ENCODE data around the gene PPFIA2.

PPFIA2 gene

DNA sequence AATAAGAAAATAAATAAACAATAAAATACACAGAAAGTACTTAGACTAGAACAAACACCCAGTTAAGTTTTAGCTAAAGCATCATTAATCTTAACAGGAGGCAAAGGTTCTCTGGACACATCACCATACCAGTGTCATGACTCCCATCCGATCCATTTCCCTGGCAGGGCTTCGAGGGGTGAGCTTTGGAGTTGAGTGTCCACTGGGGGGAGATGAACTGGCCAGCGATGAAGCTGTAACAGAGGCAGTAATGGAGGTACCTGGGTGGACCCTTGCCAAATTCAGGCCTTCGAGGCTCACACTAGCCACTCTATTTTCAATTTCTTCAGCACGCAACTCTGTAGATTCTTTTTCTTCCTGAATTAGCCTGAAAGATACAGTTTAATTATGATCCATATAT, 411.7 kb downstream of the PPFIA2 start:
- no peak for DNase-seq (ENCODE audit: low read depth)

DNA sequence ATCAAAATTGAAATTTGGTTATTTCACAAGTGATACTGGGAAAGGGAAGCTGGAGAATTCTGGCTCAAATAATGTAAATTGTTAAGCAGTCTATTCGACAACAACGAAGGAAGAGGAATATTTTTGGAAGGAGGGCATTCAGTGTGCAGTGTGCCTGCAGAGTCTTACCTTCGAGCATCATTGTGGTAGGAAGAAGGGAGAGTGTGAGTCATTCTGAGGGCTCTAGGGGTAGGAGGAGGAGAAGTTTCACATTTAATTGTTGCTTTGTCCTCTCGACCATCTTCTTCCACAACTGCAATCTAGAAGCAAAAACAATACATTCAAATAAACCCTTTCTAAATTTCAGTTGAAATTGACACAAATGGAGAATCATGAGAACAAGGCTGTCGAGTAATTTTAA, 418.2 kb downstream of the PPFIA2 start:
- no peak for DNase-seq (ENCODE audit: low read depth)

DNA sequence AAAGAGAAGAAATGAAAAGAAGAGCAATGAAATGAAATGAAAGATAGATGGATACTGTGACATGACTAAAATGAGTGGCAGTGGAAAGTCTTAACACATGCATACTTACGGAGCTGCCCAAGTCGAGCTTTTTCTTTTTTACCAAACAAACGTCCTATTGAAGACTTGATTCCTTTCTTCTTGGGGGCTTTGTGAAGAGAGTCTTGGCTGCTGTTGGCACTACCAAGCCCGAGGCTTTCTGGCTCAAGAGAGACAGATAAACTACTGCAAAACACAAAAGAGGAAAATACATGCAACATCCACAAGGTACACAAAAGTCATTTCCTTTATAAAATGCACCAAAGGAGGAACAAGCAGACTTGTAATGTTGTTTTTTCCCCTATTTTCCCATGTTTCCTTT, 420.1 kb downstream of the PPFIA2 start:
- DNase-seq (ENCODE audit: low read depth): no peak

DNA sequence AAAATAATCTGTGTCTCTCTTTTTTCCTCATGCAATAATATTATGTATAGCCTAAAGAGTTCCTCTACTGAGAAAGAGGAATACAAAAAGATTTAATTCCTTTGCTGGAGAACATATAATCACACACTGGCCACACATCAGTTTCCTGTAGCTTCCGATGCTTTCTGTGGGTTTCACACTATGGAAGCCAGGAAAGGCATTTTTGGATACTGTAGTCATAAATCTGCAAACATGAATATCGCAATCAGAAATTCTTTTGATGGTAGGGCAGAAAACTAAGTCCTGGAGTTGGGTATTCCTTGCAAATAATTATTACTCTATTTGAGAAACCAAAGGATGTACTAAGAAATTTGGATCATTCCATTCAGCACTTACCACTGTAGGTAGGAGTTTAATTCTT, 421.3 kb downstream of the PPFIA2 start:
- DNase-seq (ENCODE audit: low read depth): no peak

DNA sequence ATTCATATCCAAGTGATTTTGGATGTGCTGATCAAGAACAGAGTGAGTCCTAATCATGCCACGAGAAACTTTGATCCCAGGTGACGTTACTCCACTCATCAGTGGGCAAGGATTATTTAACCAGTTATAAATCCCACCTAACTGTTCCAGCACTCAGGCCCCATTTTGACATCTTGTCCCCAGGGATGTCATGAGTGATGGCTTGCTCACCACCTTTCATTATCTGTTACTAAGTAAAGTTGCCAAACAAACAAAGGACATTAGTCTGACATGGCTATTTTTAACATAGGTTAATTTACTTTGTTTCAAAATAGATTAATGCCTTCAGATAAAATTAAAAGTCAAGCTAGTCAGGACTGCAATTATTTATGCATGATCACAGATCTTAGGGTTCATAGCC, 425.3 kb downstream of the PPFIA2 start:
- no peak for DNase-seq (ENCODE audit: low read depth)

DNA sequence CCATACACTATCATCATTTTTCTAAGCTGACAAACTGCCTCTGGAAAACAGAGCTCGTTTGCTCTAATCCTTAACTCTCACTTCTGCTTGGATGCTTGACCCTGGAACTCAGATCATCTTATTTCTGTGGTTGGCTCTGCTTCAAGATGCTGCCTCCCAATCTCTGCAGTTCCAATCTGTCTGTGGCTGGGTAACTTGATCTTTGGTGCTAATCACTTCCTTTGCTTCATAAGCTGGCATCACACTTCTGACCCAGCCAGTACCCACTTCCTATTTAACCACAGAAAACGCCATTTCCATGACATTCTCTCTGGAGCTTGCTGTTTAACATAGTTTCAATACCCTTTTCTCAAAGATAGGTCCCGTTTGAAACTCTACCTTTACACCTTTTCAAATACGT, 427.1 kb downstream of the PPFIA2 start:
- no peak for DNase-seq (ENCODE audit: low read depth)

DNA sequence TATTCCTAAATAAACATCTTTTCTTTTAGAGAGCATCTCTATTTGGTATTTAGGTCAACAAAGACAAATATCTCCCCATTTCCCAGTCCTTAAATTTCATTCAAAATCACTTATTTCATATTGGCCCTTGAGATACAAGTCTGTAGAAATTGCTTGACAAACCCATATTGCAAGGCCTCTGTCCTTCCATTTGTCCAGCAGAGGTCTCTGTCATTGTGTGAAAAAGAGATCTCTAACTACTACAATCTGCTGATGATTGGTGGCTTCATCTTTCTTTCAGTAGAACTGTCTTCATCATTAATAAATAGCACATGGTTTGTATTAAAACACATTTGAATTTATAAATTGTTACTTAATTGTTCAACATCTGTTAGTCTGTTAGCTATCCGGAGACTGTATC, 428.7 kb downstream of the PPFIA2 start:
- no peak for DNase-seq (ENCODE audit: low read depth)

DNA sequence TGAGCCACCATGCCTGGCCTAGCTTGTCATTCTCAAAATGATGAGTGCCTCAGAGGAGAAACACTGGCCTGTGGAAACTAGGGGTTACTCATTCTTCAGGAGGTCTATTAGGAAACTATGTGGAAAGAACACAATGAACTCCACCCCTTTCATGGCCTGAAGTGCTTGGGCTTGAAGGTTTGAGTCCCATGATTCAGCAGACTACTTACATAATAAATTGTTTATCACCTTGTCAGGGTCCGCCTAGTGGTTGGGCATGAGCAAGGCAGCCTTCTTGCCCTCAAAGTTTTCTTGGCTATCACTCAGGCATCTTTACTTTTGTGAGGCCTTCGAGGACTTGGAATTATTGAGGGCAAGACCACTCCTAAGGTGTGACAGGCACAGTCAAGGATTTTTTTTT, 430.1 kb downstream of the PPFIA2 start:
- no peak for DNase-seq (ENCODE audit: low read depth)

DNA sequence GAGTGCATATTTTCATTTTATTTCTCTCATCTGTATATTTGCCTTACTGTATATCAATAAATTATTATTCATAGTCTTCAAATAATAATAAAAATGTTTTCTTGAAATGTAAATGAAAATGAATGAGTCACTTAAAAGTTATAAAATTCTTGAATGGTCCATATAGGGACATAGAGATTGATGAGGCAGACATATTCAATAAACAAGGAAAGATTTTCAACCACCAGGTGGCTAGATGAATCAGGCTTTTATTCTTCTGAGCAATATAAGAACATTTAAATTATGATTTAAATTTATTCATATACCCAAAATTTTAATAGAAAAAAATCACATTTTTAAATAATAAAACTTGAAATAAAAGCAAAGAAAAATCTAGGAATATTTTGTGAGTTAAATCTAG, 431.7 kb downstream of the PPFIA2 start:
- no peak for DNase-seq (ENCODE audit: low read depth)

DNA sequence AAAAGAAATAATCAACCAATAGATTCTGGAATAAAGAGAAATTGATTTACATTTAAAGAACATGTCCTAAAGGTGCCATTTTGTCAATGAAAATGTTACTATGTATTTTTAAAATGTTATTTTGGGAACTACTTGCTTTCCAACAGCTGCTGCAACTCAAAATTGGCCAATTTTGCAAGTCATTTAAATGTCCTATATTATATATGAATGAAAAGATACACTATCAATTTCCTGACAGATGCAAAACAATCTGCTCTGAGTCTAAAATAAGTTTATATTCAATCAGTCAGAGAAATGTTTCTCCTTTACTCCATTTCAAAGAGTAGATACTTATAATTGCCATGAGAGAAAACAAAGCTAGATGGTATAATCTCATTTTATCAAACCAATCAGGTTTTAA, 434.1 kb downstream of the PPFIA2 start:
- no peak for DNase-seq (ENCODE audit: low read depth)

DNA sequence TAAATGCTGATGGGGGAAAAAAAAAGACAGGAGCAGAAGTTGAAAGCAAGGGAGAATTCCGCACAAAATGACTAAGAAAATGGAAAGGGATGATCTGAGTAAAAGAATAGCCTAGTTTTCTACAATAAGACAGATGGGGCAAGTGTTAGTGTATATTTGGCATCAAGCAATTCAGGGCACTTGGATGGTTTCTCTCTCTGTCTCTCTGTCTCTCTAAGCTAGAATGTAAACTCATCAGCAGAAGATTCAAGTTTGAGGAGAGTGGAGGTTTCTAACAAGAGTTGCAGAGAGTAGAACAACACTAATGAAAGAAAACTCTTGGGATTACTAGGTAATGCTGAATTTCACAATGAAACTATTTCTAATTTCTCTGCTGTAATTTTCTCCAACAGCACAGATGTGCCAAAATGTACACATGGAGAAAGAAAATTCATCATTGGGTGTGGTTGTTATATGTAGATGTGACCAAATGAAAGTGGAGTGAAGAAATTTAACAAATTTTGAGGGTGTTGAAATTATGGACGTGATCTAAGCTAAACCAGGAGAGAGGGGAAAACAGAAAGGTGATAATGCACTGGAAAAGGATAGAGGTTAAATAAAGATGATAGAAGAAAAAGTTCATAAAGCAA, 444.1 kb downstream of the PPFIA2 start:
- DNase-seq (ENCODE audit: low read depth): no peak

DNA sequence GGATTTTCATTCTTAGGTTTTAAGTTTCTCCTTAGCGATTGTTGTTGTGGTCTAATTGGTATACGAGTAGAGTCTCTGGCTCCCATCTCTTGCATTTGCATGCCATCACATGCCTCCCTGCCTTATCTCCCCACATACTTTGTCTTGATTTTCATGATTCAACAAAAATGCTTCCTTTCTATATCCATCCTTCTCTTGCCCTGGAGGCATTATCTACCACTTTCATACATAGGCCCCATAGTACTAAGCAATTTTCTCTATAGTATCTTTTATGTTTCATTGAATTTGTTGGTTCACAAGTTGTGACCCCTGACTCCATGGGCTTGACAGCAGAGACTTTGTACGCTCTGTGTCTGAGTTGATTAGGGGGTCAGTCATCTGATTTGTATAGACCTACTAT, 455.2 kb downstream of the PPFIA2 start:
- DNase-seq (ENCODE audit: low read depth): no peak

DNA sequence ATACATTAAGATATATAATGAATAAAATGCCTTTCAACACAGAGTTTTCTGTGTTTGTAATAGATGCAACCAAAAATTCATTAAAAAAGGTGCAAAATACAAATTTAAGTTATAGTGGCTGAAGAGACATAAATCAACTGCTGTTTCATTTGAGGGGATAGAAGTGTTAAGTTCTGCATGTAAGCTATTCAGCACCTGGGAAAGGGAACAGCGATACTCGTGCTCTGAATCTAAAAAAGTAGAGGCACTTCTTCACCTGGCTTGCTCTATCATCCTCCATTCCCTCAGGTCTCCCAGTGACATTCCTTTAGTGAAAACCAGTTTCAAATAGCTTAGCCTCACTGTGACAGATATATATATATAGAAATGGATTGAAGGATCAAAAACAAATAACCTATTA, 458.7 kb downstream of the PPFIA2 start:
- no peak for DNase-seq (ENCODE audit: low read depth)

DNA sequence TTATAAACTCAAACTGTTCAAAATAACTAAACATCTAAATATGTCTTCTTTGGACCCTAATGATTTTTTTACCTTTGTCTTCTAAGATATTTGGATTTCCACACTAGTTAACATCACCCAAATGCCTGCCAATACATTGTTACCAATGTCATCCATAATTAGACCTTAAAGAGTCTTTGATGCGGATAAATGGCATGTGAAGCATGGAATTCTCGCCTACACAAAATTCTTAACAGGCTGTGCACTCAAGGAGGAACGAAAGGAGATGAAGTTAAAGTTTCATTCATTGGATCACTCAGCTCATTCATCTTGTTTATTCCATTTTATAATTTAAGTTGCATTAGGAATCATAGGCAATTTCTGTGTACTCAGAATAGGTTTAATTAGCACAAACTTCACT, 461.5 kb downstream of the PPFIA2 start:
- DNase-seq (ENCODE audit: low read depth): no peak

DNA sequence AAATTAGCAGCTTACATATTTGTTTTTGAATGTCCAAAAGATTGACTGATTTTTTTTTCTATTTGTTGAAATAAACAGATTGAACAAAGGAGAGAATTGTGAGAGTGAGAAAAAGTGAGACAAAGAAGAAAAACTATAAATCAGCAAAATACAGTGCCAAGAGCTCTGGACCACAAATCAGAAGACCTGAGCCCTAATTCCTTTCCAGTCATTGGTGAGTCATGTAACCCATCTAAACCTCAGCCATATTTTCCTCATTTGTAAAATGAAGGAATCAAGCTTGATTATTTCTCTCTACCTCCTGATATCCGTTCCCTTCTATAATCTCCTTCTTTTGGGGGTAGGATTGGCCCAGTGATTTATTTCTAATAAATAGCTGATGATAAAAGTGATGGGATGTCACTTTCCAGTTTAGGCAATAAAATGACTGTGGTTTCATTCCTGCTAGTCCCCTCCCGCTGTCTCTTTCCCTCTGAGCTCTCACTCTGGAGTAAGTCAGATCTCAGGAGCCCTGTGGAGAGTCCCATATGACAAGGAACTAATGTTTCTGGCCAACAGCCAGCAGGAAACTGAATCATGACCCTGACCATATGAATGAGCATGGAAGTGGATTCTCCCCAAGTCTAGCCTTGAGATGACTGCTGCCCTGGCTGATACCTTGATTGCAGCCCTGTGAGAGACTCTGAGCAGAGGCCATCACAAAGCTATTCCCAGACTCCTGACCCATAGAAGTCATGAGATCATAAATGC, 462.4 kb downstream of the PPFIA2 start:
- no peak for DNase-seq (ENCODE audit: low read depth)

DNA sequence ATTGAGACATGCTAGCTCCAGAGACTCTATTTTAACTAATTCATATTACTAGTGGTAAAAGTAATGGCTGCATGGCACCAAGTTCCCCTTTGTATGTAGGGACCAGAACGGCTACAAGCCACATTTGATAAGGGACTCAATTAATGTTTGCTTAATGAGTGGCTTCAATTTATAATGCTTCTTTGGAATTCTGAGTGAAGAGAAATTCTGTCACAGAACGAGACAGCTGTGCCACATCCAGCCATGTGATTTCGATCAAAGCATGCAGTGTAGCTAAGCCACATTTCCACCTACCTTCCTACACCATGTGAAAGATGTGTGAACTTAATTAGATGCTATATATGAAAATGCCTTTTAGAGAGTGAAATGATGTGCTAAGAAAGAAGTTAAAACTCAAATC, 463.9 kb downstream of the PPFIA2 start:
- DNase-seq (ENCODE audit: low read depth): no peak

DNA sequence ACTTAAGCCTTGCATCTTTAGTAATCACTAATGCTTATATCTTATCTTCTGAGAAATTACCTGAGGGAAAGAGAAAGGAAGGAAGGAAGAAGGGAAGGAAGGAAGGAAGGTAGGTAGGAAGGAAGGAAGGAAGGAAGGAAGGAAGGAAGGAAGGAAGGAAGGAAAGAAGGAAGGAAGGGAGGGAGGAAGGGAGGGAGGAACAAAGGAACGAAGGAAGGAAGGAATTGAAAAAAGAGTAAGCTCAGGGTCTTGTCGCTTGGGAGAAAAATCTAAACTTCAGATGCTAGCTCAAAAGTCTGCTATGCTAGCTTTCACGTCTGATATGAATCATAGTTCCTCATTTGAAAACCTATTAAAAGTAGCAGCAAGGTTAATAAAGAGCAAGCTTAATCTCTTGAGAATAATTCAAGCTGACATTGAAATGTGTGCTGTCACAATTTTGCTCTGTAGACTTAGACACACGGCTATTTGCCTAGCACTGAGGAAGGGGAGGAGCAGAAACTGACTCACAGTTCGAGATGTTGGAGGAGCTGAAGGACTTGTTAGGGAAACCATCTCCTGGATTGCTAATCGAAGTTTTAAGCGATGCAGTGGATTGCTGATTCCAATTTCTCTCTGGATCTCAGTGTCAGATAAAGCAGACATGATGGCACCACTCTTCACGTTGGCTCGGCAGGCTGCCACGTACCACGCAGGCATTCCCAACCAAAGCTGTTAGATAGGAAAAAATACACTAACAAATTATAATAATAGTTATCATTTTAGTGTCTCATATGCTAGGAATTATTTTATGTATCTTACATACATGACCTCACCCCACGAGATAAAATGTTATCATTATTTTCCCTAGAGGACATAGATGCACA, 464.6 kb downstream of the PPFIA2 start:
- no peak for DNase-seq (ENCODE audit: low read depth)

DNA sequence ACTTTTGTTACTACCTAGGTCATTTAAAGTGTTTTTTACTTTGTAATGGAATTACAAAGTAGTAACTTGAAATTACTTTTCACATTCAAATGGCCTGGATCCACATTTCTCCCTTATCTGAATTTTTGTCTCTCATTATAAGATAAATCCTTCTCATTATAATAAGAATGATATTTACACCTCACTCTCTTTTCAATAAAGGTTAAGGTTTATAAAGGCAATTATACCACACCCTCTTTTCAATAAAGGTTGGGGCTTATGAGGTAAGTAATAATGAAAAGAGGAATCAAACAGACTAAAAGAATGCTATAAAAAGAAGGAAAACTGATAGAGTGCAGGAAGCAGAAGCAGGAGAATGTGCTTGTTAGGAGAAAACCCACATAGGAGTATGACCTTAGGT, 470.5 kb downstream of the PPFIA2 start:
- no peak for DNase-seq (ENCODE audit: low read depth)

DNA sequence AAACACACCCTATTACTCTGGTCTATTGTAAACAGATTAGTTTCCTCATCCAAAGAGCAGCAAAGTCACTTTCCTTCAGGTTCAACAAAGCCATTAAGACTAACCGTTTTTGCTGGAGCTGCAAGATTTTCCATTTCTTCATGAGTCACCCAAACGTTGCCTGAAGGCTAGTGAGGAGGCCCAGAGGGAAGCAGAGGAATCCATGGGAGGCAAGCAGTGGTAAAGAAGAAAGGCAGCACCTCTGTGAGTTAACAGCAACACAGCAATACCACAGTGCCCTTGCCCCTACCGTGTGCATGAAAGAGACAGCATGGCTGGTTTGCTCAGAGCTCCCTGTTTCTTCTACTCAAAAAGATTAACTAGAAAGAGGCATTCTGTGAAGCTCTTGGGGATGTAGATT, 475.0 kb downstream of the PPFIA2 start:
- no peak for DNase-seq (ENCODE audit: low read depth)

DNA sequence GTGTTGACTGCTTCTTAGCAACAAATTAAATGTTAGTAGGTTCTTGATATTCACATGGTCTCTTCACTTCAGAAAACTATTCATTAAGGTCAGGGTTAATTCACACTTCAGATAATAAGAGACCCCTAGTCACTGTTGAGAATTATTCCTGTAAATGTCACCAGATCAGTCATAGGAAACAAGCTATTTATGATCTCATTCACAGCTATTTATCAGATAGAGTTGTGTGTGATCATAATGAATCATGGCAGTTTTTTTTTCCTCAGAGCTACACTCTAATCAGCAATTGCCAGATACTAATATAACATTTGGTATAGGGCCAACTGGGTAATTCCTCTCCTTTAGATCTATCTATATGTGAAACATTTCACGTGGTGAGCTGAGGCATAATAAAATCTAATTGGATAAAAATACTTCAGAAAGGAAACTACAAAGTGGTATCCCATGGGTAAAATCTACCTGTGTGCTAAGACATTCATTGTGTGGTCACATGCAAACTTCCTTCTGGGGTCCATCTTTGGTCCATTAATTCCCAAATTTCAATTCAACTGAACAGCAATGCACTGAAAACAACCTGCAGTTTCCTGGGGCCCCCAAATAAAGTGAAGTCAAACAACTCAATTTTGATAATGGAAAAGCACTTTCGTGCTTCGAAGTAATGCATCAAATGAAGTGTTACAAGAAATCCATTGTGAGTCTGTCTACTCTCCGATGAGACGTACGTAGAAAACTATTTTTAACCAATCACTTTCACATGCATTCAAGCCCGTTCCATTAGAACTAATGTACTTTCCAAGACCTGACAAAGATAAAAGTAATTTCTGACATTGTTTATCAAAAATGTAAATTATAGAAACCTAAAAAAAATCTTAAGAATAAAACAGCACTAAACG, 484.3 kb downstream of the PPFIA2 start:
- no peak for DNase-seq (ENCODE audit: low read depth)

DNA sequence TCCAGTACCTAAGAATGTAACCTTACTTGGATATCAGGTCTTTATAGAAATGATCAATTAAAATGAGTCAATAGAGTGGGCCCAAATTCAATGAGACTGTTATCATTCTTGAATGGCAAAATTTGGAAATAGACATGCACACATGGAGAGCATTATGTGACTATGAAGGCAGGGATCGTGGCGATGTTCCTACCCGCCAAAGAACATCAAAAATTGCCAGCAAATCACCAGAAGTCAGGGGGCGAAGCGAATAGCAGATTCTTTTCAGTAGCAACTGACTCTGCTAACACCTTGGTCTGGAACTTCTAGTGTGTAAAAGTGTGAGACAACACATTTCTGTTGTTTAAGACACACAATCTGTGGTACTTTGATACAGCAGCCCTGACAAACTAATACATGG, 488.8 kb downstream of the PPFIA2 start:
- no peak for DNase-seq (ENCODE audit: low read depth)

DNA sequence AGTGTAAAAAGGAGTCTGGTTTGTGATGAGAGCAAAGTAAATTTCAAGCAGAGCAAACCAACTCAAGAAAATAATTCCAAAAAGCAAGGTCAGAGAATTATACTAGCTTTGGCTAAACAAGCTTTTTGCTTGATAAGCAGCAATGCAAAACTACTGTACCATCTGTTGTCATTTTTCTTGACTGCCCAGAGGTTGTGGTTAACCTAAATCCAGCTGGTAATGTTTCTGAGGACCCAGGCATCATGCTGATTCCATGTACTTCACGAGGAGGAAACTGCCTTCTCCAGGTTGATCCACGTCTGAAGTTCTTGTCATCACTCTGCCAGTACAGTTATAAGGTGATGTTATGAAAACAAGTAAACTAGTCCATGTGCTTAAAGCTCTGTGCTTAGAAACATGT, 496.1 kb downstream of the PPFIA2 start:
- DNase-seq (ENCODE audit: low read depth): no peak
